Panc1 (cell line): ENCODE data around the gene GRID2. TPM values are rescaled to one million over a fixed set of nuclear protein-coding genes. Genes with fewer than 3 reads are reported as not detected.

Experiments used
- ATAC-seq: fragments of 200-7000 bp; cut with Tn5 transposase; 2 replicates; pipeline ENCODE4 v1.9.1; 2020; ENCODE audit warnings: mild to moderate bottlenecking, moderate library complexity
- BruUV-seq: library from RNA; stranded (reverse); fragments of 400-500 nt; replicated peaks from 2 replicates; lab custom pipeline; 2021; lab: Mats Ljungman, UMichigan
- CTCF ChIA-PET: fragments of 300-600 bp; sonication (Branson Sonifier 250); formaldehyde crosslinking; loops from one replicate; lab custom pipeline; 2022; ENCODE audit warnings: antibody characterized with exemption; lab: Charles Lee
- POLR2A ChIA-PET: fragments of 300-600 bp; sonication (Branson Sonifier 250); formaldehyde crosslinking; loops from one replicate; lab custom pipeline; 2022; ENCODE audit warnings: antibody characterized with exemption; lab: Charles Lee
- DNase-seq: peaks from one replicate; pipeline ENCODE4 v3.0.0-alpha.2; 2010; ENCODE audit warnings: low read depth, low spot score
- H3K27ac ChIP-seq: 2 replicates; pipeline ENCODE4 v1.5.1; 2011; ENCODE audit warnings: mild to moderate bottlenecking, low read length, inconsistent platforms
- H3K27me3 ChIP-seq: fragments of 200-500 bp; sonication (Bioruptor generic); 2 replicates; pipeline ENCODE4 v1.6.0; 2014; ENCODE audit warnings: low read length, inconsistent platforms; ENCODE audit not compliant: control insufficient read depth, insufficient read depth
- H3K36me3 ChIP-seq: fragments of 200-500 bp; sonication (Bioruptor generic); 2 replicates; pipeline ENCODE4 v1.5.1; 2014; ENCODE audit warnings: inconsistent platforms, mild to moderate bottlenecking, low read length, moderate library complexity; ENCODE audit not compliant: control insufficient read depth, insufficient read depth
- H3K4me1 ChIP-seq: 2 replicates; pipeline ENCODE4 v1.5.1; 2011; ENCODE audit warnings: inconsistent platforms, mild to moderate bottlenecking, low read length, moderate library complexity; ENCODE audit not compliant: control insufficient read depth, insufficient read depth
- H3K4me3 ChIP-seq, 2 experiments: 2 replicates each; pipeline ENCODE4 v1.5.1; 2011 to 2012; ENCODE audit warnings: low read depth in 2 of 2, low read length in 2 of 2, mild to moderate bottlenecking in 2 of 2, inconsistent platforms in 1 of 2, moderate library complexity in 1 of 2
- H3K9me3 ChIP-seq: fragments of 200-500 bp; sonication (Bioruptor generic); 2 replicates; pipeline ENCODE4 v1.5.1; 2014; ENCODE audit warnings: low read depth, mild to moderate bottlenecking, inconsistent platforms, low read length, moderate library complexity; ENCODE audit not compliant: control insufficient read depth, insufficient read depth
- POLR2AphosphoS5 ChIP-seq: IDR thresholded peaks from 2 replicates; pipeline ENCODE4 v1.6.1; 2012; ENCODE audit warnings: mild to moderate bottlenecking, low read depth, low read length, moderate library complexity
- SIN3A ChIP-seq: IDR thresholded peaks from 2 replicates; pipeline ENCODE4 v1.6.1; 2012; ENCODE audit warnings: low read depth, mild to moderate bottlenecking, low read length, moderate library complexity, borderline replicate concordance; ENCODE audit not compliant: insufficient read depth
- TCF7L2 ChIP-seq: IDR thresholded peaks from 2 replicates; pipeline ENCODE4 v1.6.1; 2011; ENCODE audit warnings: mild to moderate bottlenecking, low read depth, low read length, inconsistent platforms
- in situ Hi-C: cut with HindIII; loops from 2 replicates; pipeline ENCODE4 v1.10.0; 2016; ENCODE audit warnings: low sequenced_read_pairs, low pct_unique_long_range_greater_than_20kb
- intact Hi-C: fragments of 100-400 bp; cut with micrococcal nuclease; formaldehyde crosslinking; loops from one replicate; pipeline ENCODE4 v1.10.0; 2022; ENCODE audit not compliant: unreplicated experiment
- total RNA-seq: library from RNA; stranded (reverse); gene quantifications from one replicate; pipeline ENCODE4 v1.2.1, GENCODE V29; 2021; ENCODE audit not compliant: unreplicated experiment
- TF ChIP-seq, protein P1 (sequence below): fragments of 450-650 bp; IDR thresholded peaks from 2 replicates; pipeline ENCODE4 v1.5.1; 2017; ENCODE audit warnings: mild to moderate bottlenecking
- TF ChIP-seq, protein P2 (sequence below), 2 experiments: IDR thresholded peaks; 2 replicates each; pipeline ENCODE4 v1.6.1; 2011 to 2012; ENCODE audit warnings: low read depth in 2 of 2, control low read depth in 1 of 2, low read length in 1 of 2, mild to moderate bottlenecking in 1 of 2, moderate library complexity in 1 of 2; ENCODE audit not compliant: insufficient read depth in 1 of 2

The GRID2 gene
- total RNA-seq, 1 experiment from 2014 or later: 0.08 TPM

DNA sequence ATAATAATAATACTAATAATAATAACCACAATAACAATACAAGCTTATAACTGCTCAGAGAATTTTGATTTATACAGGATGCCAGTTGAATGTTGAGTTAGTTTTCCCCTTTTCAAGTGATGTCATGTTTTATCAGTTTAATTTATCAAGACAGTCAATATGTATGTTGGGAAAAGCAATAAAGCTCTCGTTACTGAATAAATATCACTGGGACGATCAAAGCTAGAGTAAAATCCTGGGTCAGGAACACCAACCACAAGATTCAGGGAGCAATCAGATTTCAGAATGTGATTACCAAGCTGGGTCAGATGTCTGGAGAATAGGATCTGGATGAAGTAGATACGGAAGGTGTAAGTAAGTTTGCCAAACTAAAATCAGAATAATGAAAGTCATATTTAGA is 179.6 kb downstream of the GRID2 start:
- no peaks in the 10 kb centered on the region; the same call in 1 of the 2 replicates for H3K36me3 ChIP-seq
- DNase-seq: no peak
- no peaks in the 10 kb centered on the region for H3K9me3 ChIP-seq
- no TSS peak for BruUV-seq
- no peak for ATAC-seq
- H3K27ac ChIP-seq: no peak overlapping the region
- H3K4me3 ChIP-seq: no peak overlapping the region
- in situ Hi-C loops (no loop called here), intact Hi-C loops (no loop called here)
- TF ChIP-seq POLR2AphosphoS5: no peak
- no peak for TF ChIP-seq SIN3A
- TF ChIP-seq, protein P1, sequence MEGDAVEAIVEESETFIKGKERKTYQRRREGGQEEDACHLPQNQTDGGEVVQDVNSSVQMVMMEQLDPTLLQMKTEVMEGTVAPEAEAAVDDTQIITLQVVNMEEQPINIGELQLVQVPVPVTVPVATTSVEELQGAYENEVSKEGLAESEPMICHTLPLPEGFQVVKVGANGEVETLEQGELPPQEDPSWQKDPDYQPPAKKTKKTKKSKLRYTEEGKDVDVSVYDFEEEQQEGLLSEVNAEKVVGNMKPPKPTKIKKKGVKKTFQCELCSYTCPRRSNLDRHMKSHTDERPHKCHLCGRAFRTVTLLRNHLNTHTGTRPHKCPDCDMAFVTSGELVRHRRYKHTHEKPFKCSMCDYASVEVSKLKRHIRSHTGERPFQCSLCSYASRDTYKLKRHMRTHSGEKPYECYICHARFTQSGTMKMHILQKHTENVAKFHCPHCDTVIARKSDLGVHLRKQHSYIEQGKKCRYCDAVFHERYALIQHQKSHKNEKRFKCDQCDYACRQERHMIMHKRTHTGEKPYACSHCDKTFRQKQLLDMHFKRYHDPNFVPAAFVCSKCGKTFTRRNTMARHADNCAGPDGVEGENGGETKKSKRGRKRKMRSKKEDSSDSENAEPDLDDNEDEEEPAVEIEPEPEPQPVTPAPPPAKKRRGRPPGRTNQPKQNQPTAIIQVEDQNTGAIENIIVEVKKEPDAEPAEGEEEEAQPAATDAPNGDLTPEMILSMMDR: no peak
- TF ChIP-seq, protein P2, sequence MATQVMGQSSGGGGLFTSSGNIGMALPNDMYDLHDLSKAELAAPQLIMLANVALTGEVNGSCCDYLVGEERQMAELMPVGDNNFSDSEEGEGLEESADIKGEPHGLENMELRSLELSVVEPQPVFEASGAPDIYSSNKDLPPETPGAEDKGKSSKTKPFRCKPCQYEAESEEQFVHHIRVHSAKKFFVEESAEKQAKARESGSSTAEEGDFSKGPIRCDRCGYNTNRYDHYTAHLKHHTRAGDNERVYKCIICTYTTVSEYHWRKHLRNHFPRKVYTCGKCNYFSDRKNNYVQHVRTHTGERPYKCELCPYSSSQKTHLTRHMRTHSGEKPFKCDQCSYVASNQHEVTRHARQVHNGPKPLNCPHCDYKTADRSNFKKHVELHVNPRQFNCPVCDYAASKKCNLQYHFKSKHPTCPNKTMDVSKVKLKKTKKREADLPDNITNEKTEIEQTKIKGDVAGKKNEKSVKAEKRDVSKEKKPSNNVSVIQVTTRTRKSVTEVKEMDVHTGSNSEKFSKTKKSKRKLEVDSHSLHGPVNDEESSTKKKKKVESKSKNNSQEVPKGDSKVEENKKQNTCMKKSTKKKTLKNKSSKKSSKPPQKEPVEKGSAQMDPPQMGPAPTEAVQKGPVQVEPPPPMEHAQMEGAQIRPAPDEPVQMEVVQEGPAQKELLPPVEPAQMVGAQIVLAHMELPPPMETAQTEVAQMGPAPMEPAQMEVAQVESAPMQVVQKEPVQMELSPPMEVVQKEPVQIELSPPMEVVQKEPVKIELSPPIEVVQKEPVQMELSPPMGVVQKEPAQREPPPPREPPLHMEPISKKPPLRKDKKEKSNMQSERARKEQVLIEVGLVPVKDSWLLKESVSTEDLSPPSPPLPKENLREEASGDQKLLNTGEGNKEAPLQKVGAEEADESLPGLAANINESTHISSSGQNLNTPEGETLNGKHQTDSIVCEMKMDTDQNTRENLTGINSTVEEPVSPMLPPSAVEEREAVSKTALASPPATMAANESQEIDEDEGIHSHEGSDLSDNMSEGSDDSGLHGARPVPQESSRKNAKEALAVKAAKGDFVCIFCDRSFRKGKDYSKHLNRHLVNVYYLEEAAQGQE (IDR thresholded peaks at IDR 0.05; ENCODE audit: insufficient read depth in 1 of 2, low read depth in 2 of 2, low read length in 1 of 2): no peak
- no peak for TF ChIP-seq TCF7L2
- ChIA-PET CTCF (no interaction called here), POLR2A (no interaction called here)
- H3K27me3 ChIP-seq: no peaks in the 10 kb centered on the region
- H3K4me1 ChIP-seq: no peaks in the 10 kb centered on the region

DNA sequence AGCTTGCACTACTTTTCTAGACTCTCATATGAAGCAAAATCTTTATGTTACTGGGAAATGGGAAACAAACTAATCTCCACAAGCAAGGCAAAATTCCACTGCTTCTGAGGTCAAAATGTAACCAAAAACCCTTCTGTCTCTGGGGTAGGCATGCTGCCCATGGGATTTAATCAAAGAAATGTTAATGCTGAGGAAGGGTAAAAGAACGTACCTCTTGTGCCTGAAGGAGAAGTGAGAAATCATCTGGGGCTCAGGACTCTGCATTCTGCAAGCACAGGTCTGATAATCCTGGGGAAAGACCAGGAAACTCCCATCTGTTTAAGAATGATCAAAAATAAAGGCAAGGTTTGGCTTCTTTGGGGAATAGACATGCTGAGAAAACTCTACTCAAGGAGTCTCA is 184.7 kb downstream of the GRID2 start:
- H3K27ac ChIP-seq: no peak overlapping the region
- H3K4me1 ChIP-seq: no peaks in the 10 kb centered on the region
- no peaks in the 10 kb centered on the region; the same call in 1 of the 2 replicates for H3K36me3 ChIP-seq
- H3K27me3 ChIP-seq: no peaks in the 10 kb centered on the region
- BruUV-seq: no TSS peak
- DNase-seq (no peak), ATAC-seq (no peak)
- intact Hi-C loops: no loop called here
- H3K4me3 ChIP-seq: no peak overlapping the region
- TF ChIP-seq, protein P2 (IDR thresholded peaks at IDR 0.05; ENCODE audit: insufficient read depth in 1 of 2, low read depth in 2 of 2, low read length in 1 of 2): no peak
- TF ChIP-seq POLR2AphosphoS5: no peak
- in situ Hi-C loops: no loop called here
- CTCF ChIA-PET: no interaction called here
- H3K9me3 ChIP-seq: no peaks in the 10 kb centered on the region
- POLR2A ChIA-PET: no interaction called here
